Lower leg skin (tissue), 3 donors: ENCODE results near the gene MAPK8.

ENCODE experiments used
- POLR2A ChIP-seq, 2 donors: fragments of 450-650 bp; IDR thresholded peaks; one replicate each; pipeline ENCODE4 v1.6.1; 2016 to 2017; ENCODE audit warnings: antibody characterized with exemption in 2 of 2, mild to moderate bottlenecking in 1 of 2, moderate library complexity in 1 of 2
- TF ChIP-seq, protein P1 (sequence below), 3 donors: fragments of 450-650 bp; IDR thresholded peaks; one replicate each; pipeline ENCODE4 v1.5.1; 2016; ENCODE audit warnings: antibody characterized with exemption in 3 of 3, mild to moderate bottlenecking in 3 of 3, moderate library complexity in 2 of 3

DNA sequence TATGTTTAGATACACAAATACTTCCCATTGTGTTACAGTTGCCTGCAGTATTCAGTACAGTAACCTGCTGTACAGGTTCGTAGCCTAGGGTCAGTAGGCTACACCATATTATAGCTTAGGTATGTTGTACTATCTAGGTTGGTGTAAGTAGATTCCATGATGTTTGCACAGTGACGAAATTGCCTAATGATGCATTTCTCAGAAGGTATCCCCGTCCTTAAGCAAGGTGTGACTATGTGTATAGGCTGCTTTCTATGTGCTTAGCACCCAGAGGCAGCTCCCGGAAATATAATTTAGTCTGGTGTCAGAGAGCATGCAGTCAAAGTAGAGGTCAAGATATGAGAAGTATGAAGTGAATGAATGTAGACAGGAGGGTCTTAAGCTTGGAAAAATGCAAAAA is 9.8 kb downstream of the MAPK8 start:
- TF ChIP-seq, protein P1, sequence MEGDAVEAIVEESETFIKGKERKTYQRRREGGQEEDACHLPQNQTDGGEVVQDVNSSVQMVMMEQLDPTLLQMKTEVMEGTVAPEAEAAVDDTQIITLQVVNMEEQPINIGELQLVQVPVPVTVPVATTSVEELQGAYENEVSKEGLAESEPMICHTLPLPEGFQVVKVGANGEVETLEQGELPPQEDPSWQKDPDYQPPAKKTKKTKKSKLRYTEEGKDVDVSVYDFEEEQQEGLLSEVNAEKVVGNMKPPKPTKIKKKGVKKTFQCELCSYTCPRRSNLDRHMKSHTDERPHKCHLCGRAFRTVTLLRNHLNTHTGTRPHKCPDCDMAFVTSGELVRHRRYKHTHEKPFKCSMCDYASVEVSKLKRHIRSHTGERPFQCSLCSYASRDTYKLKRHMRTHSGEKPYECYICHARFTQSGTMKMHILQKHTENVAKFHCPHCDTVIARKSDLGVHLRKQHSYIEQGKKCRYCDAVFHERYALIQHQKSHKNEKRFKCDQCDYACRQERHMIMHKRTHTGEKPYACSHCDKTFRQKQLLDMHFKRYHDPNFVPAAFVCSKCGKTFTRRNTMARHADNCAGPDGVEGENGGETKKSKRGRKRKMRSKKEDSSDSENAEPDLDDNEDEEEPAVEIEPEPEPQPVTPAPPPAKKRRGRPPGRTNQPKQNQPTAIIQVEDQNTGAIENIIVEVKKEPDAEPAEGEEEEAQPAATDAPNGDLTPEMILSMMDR (IDR thresholded peaks at IDR 0.05): no peak
- TF ChIP-seq POLR2A (IDR thresholded peaks at IDR 0.05): no peak
